ENCODE results near the gene MEG3. TPM values are rescaled to one million over a fixed set of nuclear protein-coding genes. Genes with fewer than 3 reads are reported as not detected.
"Not testable (repeated sequence)": the region's sequence is repeated elsewhere in the genome, so short reads cannot be mapped to it uniquely, and the experiment has no call there.

Gene MEG3
- total RNA-seq, 2 donors from 2014 or later: 10.3 to 11.0 TPM

GRCh38 chr14:100800041-100800440 lies 25.9 kb upstream of the MEG3 start:
- no peaks in the 10 kb centered on the region for H3K4me1 ChIP-seq
- intact Hi-C loops (cut with DNase I): no loop called here
- no peaks in the 10 kb centered on the region for H3K27me3 ChIP-seq
- no peak for DNase-seq
- H3K36me3 ChIP-seq: no peaks in the 10 kb centered on the region
- no peak overlapping the region for H3K9ac ChIP-seq (ENCODE audit: low read depth in 2 of 2, low read length in 2 of 2)
- no peaks in the 10 kb centered on the region for H3K9me3 ChIP-seq
- TF ChIP-seq CTCF (IDR thresholded peaks at IDR 0.05): no peak
- no peak overlapping the region for H3K27ac ChIP-seq
- no peak overlapping the region for H3K4me3 ChIP-seq

- H3K4me3 ChIP-seq; H3K9me3 ChIP-seq; H3K27me3 ChIP-seq; DNase-seq; H3K27ac ChIP-seq; intact Hi-C loops (cut with DNase I); H3K36me3 ChIP-seq; H3K9ac ChIP-seq (ENCODE audit: low read depth in 2 of 2, low read length in 2 of 2); H3K4me1 ChIP-seq: not testable (repeated sequence)
These were observed 24.5 kb upstream of the MEG3 start for GRCh38 chr14:100801433-100801832.

GRCh38 chr14:100802179-100802578 lies 23.7 kb upstream of the MEG3 start:
- H3K4me3 ChIP-seq: no peak overlapping the region
- no peaks in the 10 kb centered on the region for H3K4me1 ChIP-seq
- no peaks in the 10 kb centered on the region for H3K36me3 ChIP-seq
- no peaks in the 10 kb centered on the region for H3K9me3 ChIP-seq
- H3K27me3 ChIP-seq: no peaks in the 10 kb centered on the region
- intact Hi-C loops (cut with DNase I): no loop called here
- H3K27ac ChIP-seq: no peak overlapping the region
- TF ChIP-seq CTCF (IDR thresholded peaks at IDR 0.05): no peak
- no peak for DNase-seq
- H3K9ac ChIP-seq (ENCODE audit: low read depth in 2 of 2, low read length in 2 of 2): no peak overlapping the region

- Histone ChIP-seq H3K9me3 (no peaks in the 10 kb centered on the region), H3K27me3 (no peaks in the 10 kb centered on the region), H3K4me3 (no peak overlapping the region), H3K4me1 (no peaks in the 10 kb centered on the region), H3K36me3 (no peaks in the 10 kb centered on the region), H3K27ac (no peak overlapping the region), H3K9ac (ENCODE audit: low read depth in 2 of 2, low read length in 2 of 2) (no peak overlapping the region)
- intact Hi-C loops (cut with DNase I): no loop called here
- no peak for DNase-seq
- no peak for TF ChIP-seq CTCF (IDR thresholded peaks at IDR 0.05)
These were observed 23.2 kb upstream of the MEG3 start for GRCh38 chr14:100802766-100803165.

GRCh38 chr14:100803226-100803625 lies 22.7 kb upstream of the MEG3 start:
- TF ChIP-seq CTCF (IDR thresholded peaks at IDR 0.05): no peak

GRCh38 chr14:100803676-100804075 lies 22.2 kb upstream of the MEG3 start:
- H3K4me3 ChIP-seq: no peak overlapping the region
- H3K36me3 ChIP-seq: no peaks in the 10 kb centered on the region
- H3K9me3 ChIP-seq: no peaks in the 10 kb centered on the region
- H3K9ac ChIP-seq (ENCODE audit: low read depth in 2 of 2, low read length in 2 of 2): no peak overlapping the region
- intact Hi-C loops (cut with DNase I): no loop called here
- DNase-seq: no peak
- no peaks in the 10 kb centered on the region for H3K27me3 ChIP-seq
- no peak overlapping the region for H3K27ac ChIP-seq
- TF ChIP-seq CTCF (IDR thresholded peaks at IDR 0.05): no peak
- no peaks in the 10 kb centered on the region for H3K4me1 ChIP-seq

More at GRCh38 chr14:100803226-100803625, 22.7 kb upstream of the MEG3 start:
- no peaks in the 10 kb centered on the region for H3K9me3 ChIP-seq
- no peaks in the 10 kb centered on the region for H3K4me1 ChIP-seq
- no peaks in the 10 kb centered on the region for H3K36me3 ChIP-seq
- H3K27me3 ChIP-seq: no peaks in the 10 kb centered on the region
- no peak overlapping the region for H3K4me3 ChIP-seq
- no peak for DNase-seq
- no peak overlapping the region for H3K9ac ChIP-seq (ENCODE audit: low read depth in 2 of 2, low read length in 2 of 2)
- intact Hi-C loops (cut with DNase I): no loop called here
- no peak overlapping the region for H3K27ac ChIP-seq
